H1 (cell line): ENCODE measurements around the gene MMP8. TPM values are rescaled to one million over a fixed set of nuclear protein-coding genes. Genes with fewer than 3 reads are reported as not detected.

Source experiments
- EGR1 ChIP-seq: IDR thresholded peaks from 2 replicates; pipeline ENCODE4 v1.6.1; 2011; ENCODE audit warnings: low read depth, low read length, borderline replicate concordance
- JUN ChIP-seq: IDR thresholded peaks from 2 replicates; pipeline ENCODE4 v1.6.1; 2011; ENCODE audit warnings: low read depth, mild to moderate bottlenecking, improper control_type of control experiment, low read length
- polyA plus RNA-seq, 7 experiments: library from polyadenylated mRNA; depleted of rRNA in 3 of 7; stranded (reverse) in 5 of 7; unstranded in 2 of 7; fragments of >200 nt in 5 of 7; fragments of 200-250 nt in 2 of 7; gene quantifications; 1 replicate in 5 of 7; 2 replicates in 1 of 7; 4 replicates in 1 of 7; pipeline versions ENCODE4 v1.2.1 to v1.2.3, GENCODE V29; 2011 to 2013; ENCODE audit warnings: missing spikeins in 2 of 7, mixed read lengths in 2 of 7
- total RNA-seq: library from RNA; stranded (reverse); fragmentation: NEBNext Ultra II Directional; extraction: Animal tissue kit (Norgen Biotek cat#: 25700); gene quantifications from 2 replicates; pipeline ENCODE4 v1.2.1, GENCODE V29; 2021

The MMP8 gene
- total and polyA plus RNA-seq, 2 of the 8 experiments (the other 6 are each of a cell fraction or from before 2014, with no cell fraction given), result not detected

DNA sequence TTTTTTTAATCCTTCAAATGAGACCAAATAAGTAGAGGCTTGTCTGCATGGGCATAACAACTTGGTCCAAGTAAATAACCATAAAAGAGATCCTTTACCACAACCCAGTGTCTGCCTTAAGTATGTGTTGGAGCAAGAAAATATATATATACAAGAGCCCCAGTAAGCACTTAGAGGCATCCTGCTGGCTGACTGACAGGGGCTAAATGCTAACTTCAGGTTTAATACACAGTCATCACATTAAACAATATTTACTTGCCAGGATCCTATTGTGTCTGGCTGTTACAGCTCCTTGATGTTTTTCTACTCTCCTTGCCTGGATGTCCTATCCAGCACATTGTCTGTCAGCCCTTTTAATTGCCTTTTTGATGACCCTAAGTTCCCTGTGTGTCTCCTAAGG is 62.1 kb downstream of the MMP8 start (continued):
- TF ChIP-seq EGR1 (no peak), JUN (no peak)

Other genes with a start within 250 kb of the MMP8 start
- gene MMP7, start 194.2 kb downstream of the MMP8 start, total RNA-seq, result not detected in 2 replicates
- gene MMP7, start 194.2 kb downstream of the MMP8 start, polyA plus RNA-seq (2011; rRNA removed), result not detected in 2 replicates
- not detected in 2 replicates for gene MMP20, start 99.6 kb downstream of the MMP8 start, total RNA-seq
- gene MMP20, start 99.6 kb downstream of the MMP8 start, polyA plus RNA-seq (2011; rRNA removed), result not detected in 2 replicates
- not detected in 2 replicates for gene MMP27, start 19.2 kb downstream of the MMP8 start, total RNA-seq
- gene MMP27, start 19.2 kb downstream of the MMP8 start, polyA plus RNA-seq (2011; rRNA removed), result not detected in 2 replicates
- 0.17 TPM in 1 of 2 replicates, not detected in the other for gene MMP10, start 55.7 kb upstream of the MMP8 start, total RNA-seq
- 0.03 TPM in 1 of 2 replicates, not detected in the other for gene MMP10, start 55.7 kb upstream of the MMP8 start, polyA plus RNA-seq (2011; rRNA removed)
- gene MMP1, start 73.2 kb upstream of the MMP8 start, total RNA-seq, result not detected in 2 replicates
- gene MMP1, start 73.2 kb upstream of the MMP8 start, polyA plus RNA-seq (2011; rRNA removed), result not detected in 2 replicates
- gene MMP3, start 118.7 kb upstream of the MMP8 start, total RNA-seq, result not detected in 2 replicates
- gene MMP3, start 118.7 kb upstream of the MMP8 start, polyA plus RNA-seq (2011; rRNA removed), result not detected in 2 replicates
- gene MMP12, start 150.0 kb upstream of the MMP8 start, total RNA-seq, result not detected in 2 replicates
- not detected in 2 replicates for gene MMP12, start 150.0 kb upstream of the MMP8 start, polyA plus RNA-seq (2011; rRNA removed)
- gene MMP13, start 230.8 kb upstream of the MMP8 start, total RNA-seq, result not detected in 2 replicates
- gene MMP13, start 230.8 kb upstream of the MMP8 start, polyA plus RNA-seq (2011; rRNA removed), result not detected in 2 replicates